Stimulated activated naive CD8-positive, alpha-beta T cell treated with anti-CD3 and anti-CD28 coated beads, Interleukin-15, Interleukin-2, amounts not matched to agents 100 U/mL and 50 U/mL, for 24 hours (primary cell): ENCODE data around the gene DNTT.
A peak's percentile ranks its signal among the peaks of the same experiment; 100 is the strongest.

Experiments used
- ATAC-seq: fragments of 150-1000 bp; cut with Tn5 transposase; one replicate; pipeline ENCODE4 v1.10.0; 2021
- DNase-seq: peaks from one replicate; pipeline ENCODE4 v3.0.0; 2021

Gene DNTT

DNA sequence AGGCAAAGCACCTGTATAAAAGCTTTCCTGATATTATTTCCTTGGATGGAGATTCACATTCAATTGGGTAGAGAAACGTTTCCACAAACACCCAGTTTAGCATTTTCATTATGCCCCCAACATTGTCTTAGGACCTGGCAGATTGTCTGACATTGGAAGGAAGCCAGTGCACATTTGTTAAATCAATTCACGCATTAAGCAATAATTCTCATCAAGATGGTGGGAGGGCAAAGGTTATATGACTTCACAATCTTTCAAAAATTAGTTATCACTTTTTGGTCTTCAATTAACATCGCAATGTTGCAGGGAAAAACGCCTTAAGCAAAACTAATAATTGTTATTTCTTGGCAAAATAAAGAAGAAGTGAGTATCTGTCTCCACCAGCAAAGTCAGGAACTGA is 38.2 kb downstream of the DNTT start:
- no peak for ATAC-seq
- DNase-seq, result no peak

DNA sequence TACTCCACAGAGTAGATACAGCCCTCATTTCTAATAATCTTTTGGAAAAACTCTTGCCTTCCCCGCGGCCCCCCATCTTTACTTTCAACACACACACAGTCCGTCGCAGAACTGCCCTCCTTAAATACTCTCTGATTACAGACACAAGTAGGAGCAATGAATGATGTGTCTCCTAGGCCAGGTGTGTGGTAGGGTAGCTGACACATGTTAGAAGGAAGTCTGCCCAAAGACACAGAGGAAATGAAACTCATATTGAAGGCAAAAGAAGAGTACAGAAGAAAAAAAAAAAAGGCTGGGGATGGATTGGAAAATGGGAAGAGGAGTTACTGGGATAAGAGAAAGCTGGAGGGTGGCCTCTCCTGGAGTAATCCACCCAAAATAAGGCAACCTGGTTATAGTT is 39.9 kb downstream of the DNTT start:
- ATAC-seq, result no peak
- DNase-seq, result no peak

GRCh38 chr10:96345222-96345621 is 41.0 kb downstream of the DNTT start:
- ATAC-seq (no peak), DNase-seq (no peak)

DNA sequence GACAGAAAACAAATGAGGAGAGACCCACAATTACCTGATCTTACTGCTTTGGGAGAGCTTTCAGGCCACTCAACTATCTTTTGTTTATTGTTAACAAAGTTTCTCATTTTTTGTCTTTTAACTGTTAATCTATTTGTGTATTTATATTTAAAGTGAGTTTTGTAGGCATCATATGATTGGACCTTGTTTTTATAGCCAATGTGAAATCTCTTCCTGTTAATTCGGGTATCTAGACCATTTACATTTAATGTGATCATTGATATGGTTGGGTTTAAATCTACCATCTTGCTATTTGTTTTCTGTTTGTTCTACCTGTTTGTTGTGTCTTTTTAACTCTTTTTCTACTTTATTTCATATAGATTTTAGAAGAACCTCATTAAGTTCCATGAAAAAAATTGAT is 42.1 kb downstream of the DNTT start:
- no peak for DNase-seq
- no peak for ATAC-seq

DNA sequence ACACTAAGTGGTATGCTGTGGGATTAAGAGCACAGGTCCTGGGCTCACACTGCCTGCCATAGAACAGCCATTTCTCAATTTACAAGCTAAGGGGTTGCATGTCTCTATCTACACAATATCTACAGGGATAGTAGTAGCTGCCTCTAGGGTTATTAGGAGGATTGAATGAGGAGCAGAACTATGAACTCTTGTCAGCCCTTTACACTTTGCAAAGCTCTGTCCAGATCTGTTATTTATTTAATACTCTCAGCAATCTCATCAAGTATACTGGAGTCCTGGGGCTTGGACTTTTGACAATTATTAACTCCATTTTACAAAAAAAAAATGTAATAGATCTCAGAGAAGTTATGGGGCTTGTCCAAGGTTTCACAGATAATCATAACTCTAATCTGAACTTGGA is 47.8 kb downstream of the DNTT start:
- DNase-seq (no peak), ATAC-seq (no peak)

GRCh38 chr10:96352582-96352981 is 48.3 kb downstream of the DNTT start:
- DNase-seq, result no peak
- no peak for ATAC-seq

- DNase-seq (no peak), ATAC-seq (no peak)
Measured at GRCh38 chr10:96357038-96357620, 52.9 kb downstream of the DNTT start.

DNA sequence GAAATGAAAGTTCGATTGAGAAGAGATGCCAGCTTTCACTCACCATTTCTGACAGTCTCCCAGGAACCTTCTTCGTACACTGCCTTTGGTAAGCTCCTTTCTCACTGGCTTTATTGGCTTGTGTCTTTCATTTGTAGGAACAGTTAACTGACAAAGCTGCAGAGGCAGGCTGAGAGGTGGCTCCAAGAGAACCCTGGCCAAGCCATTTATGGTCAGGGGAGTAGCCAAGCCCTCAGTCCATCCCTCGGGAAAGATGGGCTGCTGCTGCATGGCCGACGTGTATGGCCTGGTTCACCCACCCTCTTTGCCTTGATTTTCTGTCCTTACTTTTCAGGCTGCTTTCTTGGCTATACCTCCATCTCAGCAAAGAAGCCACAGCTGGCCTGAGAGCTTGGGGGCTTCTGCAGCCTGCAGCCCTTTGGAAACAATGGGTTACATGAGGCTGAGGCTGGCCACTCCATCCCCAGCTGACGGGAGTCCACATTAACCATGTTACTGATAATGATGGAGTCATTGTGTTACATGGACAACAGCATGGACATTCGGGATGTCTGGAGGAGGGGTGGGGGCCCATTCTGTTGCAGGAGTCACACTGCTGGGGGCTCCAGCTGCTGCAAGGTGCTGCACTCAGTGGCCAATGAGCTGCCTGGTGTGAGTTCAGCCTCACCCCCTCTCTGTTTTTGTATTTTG is 54.8 kb downstream of the DNTT start, which contains the start of gene OPALIN:
OPALIN (minus strand) TSS at position 152 of the 690 bp plus-strand sequence; CDS start at position 46, 106 bp downstream.
- ATAC-seq, result no peak
- no peak for DNase-seq

- DNase-seq, result no peak
- no peak for ATAC-seq
Measured at GRCh38 chr10:96359616-96360015, 55.4 kb downstream of the DNTT start.

DNA sequence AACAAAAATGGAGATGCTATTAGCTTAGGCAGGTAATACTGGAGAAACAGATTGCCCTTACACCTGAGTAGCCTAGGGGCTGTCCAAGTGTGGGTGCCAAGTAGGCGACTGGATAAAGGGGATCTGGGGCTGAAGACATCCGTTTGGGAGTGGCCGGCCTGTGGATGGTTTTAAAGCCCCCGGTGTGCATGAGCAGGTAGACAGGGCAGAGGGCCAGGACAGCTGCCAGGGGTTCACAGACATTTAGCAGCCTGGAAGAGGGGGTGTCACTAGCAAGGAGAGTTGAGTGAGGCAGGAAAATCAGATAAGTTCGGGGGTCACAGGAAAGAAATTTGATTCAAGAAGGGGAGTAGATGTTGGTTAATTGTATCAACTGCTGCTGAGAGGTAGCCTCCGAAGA is 56.1 kb downstream of the DNTT start:
- DNase-seq, result no peak
- ATAC-seq, result no peak

- no peak for DNase-seq
- ATAC-seq, result no peak
Measured at GRCh38 chr10:96360766-96361165, 56.5 kb downstream of the DNTT start.

GRCh38 chr10:96365571-96365970 is 61.3 kb downstream of the DNTT start:
- ATAC-seq (no peak), DNase-seq (no peak)

DNA sequence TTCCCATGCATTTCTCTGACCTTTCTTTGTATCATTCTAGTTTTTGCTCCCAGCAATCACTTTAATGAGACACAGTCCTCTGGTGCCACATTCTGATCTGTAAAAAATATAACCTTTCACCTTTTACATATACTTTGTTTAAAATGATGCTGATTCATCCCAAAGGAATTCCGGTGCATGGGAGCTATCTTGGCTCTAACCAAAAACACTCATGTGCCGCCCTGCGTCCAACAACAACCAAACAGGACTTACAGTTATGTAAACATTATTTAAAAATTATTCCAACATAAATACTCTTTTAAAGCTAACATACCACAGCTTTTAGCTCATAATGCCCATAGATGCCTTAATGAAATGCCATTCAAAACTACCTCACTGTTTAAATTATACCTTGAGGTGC is 62.3 kb downstream of the DNTT start:
- DNase-seq (no peak), ATAC-seq (no peak)

GRCh38 chr10:96367470-96367869 is 63.2 kb downstream of the DNTT start:
- ATAC-seq (no peak), DNase-seq (no peak)

- ATAC-seq, result no peak
- DNase-seq, result no peak
Measured at GRCh38 chr10:96368971-96369370, 64.7 kb downstream of the DNTT start.

GRCh38 chr10:96369890-96370583 is 65.8 kb downstream of the DNTT start:
- no peak for ATAC-seq

DNA sequence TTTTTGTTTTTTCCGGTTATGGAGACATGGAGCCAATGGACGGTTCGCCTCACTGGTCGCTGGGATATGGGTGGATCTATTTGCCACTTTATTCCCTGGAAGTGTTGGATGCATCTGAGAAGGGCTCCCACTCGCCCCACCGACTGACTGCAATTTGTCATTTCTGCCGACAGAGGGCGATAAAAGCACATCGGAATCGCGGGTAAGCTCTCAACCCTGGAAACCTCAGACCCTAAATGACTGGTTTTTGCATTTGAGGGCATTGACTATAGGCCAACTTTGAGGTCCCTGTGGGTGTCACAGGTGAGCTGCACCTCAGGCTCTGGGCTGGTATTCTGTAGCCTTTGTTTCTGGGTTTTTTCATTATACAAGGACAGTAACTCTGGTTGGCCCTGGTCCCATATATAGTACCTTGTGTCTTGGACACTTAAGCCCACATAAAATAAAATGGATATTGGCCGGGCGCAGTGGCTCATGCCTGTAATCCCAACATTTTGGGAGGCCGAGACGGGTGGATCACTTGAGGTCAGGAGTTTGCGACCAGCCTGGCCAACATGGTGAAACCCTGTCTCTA is 66.4 kb downstream of the DNTT start:
- DNase-seq (peak; percentile 50), ATAC-seq (no peak)

More at GRCh38 chr10:96369890-96370583, 65.8 kb downstream of the DNTT start:
- DNase-seq, result no peak

DNA sequence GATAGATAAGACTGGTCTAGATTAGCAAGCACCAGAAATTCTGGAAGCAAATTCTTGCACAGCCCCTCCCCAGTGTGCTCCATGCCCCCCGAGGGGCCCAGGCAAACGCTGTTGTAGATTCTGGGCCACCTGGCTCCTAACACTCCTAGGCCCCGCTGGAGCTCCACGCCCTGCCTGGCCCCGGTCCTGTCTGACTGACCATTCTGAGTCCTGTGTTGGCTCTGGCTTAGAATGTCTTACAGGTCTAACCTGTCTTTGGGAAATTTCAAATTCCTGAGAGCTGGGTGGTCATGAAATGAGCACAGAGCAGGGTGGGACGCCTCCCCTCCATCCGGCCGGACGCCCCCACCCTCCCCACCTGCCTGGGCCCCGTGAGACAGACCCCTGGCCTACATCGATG is 67.1 kb downstream of the DNTT start:
- DNase-seq (no peak), ATAC-seq (no peak)

- no peak for DNase-seq
- ATAC-seq, result no peak
Measured at GRCh38 chr10:96374004-96374403, 69.8 kb downstream of the DNTT start.

DNA sequence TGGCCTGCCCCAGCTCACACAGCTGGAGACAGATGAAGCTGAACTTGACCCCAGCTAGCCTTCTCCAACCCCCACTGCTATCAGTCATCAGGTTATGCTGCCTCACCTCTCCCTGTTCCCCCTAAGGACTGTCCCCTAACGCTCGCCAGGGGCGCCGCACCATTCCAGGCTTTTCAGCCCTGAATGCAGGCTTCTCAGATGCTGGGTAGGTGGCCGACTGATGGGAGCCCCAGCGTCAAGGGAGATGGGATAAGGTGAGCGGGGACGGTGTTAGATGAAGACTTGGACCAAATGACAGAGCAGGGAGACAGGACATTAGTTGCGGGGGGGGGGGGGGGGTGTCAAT is 70.4 kb downstream of the DNTT start:
- DNase-seq, result no peak
- ATAC-seq, result no peak

- DNase-seq, result peak; percentile 84
- ATAC-seq, result peak; percentile 87
Measured at GRCh38 chr10:96374985-96375830, 71.0 kb downstream of the DNTT start.

DNA sequence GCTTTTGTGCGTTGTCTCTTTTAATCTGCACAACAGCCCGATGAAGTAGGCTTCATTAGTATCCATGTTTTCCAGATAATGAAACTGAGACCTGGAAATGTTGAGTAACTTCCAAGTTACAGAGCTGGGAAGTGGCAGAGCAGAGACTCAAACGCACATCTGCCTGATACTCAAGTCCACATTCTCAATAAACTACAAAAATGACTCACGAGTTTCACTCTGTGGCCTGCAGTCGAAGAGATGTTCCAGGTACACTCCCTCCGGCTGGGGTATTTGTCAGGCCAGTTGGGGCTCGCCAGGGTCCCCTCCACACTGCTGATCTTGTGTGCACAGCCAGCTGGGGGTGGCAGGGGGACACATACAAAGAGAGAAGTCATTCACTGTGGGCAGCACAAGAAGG is 72.2 kb downstream of the DNTT start:
- ATAC-seq (no peak), DNase-seq (no peak)
